ENCODE measurements around the gene TECPR2.
A peak's percentile ranks its signal among the peaks of the same experiment; 100 is the strongest.
"Not testable (repeated sequence)": the region's sequence is repeated elsewhere in the genome, so short reads cannot be mapped to it uniquely, and the experiment has no call there.

Gene TECPR2

GRCh38 chr14:102511538-102511937, 148.8 kb downstream of the TECPR2 start:
- DNase-seq = no peak

DNA sequence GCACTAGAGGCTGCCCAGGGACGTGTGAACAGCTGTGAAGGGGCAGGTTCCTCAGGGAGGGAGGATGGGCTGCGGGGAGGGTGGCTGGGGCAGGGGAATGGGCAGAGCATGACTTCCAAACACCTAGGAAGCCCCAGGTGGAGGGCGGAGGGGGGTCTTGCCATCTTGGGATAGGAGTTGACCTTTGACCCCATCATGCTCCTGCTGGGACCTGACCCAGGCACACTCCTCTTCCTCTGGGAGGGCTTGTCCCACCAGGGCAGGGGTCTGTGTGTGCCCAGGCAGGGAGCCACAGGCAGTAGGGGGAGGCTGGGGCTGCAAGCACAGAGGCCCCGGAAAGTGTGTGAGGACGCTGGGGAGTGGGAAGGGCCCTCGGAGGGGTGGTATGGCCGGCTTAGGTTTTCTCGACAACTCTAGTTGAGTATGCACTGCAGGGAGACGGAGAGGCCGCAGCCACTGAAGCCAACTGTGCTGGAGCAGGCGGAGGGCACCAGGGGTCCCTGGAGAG, 150.1 kb downstream of the TECPR2 start:
- DNase-seq = no peak

- no peak for DNase-seq
Measured at GRCh38 chr14:102513899-102514772, 151.4 kb downstream of the TECPR2 start.

DNA sequence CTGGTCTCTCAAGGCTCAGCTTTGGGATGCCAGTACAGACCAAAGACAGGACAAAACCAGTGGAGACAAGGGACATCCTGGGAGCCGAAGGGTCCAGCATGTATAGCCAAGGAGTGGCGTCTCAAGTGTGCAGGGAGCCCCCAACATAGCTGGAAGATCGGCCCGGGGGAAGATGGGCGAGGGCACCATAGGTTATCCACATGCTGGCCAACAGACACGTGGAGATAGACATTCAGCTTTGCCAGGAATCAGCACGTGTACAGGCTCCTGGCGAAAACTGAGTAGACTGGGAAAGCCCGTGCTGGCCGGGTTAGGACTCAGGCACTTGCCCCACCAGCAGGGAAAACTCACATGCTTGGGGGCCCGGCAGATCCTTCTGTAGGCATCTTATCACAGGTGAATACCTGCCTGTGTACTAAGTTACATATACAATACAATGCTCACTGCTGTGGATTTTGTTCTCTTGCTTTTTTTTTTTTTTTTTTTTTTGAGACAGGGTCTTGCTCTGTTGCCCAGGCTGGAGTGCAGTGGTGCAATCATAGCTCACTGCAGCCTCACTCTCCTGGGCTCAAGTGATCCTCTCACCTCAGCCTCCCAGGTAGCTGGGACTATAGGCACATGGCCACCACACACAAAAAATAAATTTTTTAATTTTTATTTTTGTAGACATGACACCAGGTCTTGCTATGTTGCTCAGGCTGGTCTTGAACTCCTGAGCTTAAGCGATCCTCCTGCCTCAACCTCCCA, 152.4 kb downstream of the TECPR2 start:
- no peak for DNase-seq

- peak in 3 of 4 experiments; percentile 40 to 63 (median 59) for DNase-seq
Measured at GRCh38 chr14:102516531-102517391, 154.0 kb downstream of the TECPR2 start.

DNA sequence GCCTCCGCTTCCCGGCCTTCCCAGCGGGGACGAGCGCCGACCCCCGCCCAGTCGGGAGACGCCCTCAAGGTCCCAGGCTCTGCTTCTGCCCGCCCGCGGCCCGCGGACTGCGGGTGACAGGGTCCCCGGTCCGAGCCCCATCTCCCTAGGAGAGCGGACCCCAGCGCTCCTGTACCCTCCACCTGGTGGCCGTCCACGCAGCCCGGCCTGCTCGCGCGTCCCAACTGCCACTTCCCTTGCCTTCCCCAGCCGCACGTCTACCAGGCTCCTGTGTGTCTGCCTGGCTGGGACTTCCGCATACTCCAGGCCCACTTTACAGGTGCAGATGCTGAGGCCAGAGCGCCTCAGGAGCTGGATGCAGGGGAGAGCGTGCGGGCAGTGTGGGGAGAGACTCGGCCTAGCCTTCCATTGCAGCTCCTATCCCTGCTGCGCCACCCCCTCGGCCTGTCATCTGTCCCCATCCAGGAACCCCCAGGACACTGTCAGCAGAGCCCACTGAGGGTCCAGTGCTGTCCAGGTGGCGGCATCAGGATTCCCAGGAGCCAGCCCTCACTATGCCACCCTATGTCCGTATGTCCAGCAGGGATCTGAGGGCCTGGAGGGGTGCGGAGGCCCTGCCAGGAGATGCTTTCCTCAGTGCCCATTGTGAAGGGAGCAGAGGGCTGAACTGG, 154.8 kb downstream of the TECPR2 start:
- no peak for DNase-seq

DNA sequence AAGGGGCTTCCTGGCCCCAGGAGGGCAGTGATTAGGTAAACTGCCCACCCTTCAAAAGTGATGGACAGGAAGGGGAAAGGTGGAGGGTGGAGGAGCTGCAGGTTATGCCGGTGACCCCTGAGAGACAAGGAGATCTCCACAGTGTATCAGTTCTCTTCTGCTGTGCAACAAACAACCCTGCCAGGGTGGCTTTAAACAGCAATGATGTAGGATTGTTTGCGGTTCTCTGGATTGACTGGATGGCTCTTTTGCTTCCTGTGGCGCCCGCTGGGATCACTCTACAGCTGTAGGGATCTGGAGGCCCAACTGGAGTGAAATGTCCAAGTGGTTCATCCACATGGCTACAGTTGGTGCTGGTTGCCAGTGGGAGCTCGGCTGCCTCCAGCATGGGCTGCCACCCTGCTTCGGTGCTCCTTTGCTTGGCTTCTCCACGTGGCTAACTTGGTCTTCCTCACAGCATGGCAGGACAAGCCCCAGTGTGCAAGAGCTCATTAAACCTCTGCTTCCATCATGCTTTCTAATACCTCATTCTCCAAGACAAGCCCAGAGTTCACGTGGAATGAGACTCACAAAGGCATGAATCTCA, 155.4 kb downstream of the TECPR2 start:
- DNase-seq = no peak

GRCh38 chr14:102519709-102520108, 157.0 kb downstream of the TECPR2 start:
- DNase-seq = not testable (repeated sequence)

DNA sequence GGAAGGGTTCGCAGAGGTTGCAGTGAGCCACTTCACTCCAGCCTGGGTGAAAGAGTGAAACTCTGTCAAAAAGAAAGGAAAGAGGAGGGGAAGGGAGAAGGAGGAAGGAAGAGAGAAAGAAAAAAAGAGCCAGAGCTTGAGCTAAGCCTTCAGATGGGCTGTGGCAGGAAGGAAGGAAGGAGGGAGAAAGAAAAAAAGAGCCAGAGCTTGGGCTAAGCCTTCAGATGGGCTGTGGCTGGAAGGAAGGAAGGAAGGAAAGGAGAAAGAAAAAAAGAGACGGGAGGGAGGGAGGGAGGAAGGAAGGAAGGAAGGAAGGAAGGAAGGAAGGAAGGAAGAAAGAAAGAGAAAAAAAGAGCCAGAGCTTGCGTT, 160.4 kb downstream of the TECPR2 start:
- DNase-seq = no peak

DNA sequence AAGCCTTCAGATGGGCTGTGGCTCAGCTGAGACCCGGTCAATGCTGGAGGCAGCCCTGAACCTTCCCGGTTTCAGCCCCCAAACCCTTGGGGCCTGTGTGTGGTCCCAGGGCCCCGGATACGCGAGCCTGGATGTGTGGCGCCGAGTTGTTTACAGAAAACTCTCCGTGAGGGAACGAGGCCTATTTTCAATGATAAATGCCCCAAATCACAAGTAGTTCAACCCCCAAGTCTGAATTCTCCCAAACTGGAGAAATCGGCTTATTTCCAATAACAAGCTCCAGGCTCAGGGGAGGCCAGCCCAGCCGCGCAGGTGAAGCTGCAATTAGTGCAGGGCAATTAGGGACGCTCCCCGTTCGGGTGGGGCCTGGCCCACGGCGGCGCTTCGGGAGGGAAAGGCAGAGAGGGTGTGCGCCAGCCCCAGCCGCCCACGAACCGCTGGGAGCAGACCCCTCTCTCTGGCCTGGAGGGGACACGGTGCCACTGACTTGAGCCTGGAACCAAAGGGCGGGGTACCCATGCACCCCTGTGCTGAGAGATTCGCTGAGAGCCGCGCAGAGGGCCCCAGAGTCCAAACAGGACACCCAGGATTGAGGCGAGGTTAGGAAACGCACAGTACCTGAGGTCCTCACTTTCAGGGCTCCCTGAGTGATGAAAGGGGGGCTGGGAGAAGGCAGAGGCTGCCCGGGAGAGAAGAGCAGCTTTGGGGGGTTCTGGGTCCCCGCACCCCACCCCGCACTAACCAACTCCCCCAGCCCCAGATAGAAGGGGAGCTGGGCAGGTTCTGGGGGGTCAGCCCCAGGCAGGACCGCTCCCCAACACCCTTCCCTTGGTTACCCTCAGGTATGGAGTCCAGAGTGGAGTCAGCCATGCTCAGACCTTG, 161.1 kb downstream of the TECPR2 start:
- DNase-seq = no peak

GRCh38 chr14:102524451-102525218, 161.9 kb downstream of the TECPR2 start:
- DNase-seq = peak; percentile 81 to 89 (median 86)

DNA sequence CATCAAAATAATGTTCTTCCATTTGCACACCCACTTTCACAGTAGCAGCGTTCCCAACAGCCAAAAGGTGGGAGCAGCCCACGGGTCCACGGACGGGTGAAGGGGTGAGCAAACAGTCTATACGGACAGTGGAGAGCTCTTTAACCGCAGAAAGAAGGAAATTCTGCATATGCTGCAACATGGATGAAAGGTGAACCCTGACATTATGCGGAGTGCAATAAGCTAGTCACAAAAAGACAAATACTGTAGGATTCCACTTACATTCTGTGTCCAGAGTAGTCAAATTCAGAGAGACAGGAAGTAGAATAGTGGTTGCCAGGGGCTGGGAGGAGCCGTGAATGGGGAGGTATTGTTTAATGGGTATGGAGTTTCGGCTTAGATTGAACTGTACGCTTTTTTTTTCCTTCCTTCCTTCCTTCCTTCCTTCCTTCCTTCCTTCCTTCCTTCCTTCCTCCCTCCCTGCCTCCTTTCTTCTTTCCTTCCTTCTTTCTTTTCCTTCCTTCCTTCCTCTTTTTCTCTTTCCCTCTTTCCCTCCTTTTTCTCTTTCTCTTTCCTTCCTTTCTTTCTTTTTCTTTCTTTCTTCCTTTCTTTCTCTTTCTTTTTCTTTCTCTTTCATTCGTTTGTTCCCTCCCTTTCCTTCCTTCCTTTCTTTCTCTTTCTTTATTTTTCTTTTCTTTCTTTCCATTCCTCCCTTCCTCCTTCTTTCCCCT, 162.6 kb downstream of the TECPR2 start:
- no peak for DNase-seq

GRCh38 chr14:102525929-102526497, 163.3 kb downstream of the TECPR2 start:
- DNase-seq = no peak

DNA sequence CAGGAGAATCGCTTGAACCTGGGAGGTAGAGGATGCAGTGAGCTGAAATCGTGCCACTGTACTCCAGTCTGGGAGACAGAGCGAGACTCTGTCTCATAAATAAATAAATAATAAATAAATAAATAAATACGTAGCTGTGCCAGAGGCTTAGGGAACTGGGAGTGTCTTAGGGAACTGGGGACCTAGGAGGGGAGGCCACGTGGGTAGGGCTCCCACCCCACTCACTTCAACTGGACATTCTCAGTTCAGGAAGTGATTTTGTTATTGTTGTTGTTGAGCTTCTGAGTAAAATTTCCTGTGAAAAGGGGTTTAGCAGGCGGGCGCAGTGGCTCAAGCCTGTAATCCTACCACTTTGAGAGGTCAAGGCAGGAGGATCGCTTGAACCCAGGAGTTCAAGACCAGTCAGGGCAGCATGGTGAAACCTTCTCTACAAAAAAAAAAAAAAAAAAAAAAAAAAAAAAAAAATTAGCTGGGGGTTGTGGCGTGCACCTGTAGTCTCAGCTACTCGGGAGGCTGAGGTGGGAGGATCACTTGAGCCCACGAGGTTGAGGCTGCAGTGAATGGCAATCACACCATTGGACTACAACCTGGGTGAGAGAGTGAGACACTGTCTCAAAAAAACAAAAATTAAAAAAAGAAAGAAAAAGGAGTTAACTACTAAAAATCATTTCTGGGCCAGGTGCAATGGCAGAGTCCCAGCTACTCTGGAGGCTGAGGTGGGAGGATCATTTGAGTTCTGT, 165.9 kb downstream of the TECPR2 start:
- no peak for DNase-seq

DNA sequence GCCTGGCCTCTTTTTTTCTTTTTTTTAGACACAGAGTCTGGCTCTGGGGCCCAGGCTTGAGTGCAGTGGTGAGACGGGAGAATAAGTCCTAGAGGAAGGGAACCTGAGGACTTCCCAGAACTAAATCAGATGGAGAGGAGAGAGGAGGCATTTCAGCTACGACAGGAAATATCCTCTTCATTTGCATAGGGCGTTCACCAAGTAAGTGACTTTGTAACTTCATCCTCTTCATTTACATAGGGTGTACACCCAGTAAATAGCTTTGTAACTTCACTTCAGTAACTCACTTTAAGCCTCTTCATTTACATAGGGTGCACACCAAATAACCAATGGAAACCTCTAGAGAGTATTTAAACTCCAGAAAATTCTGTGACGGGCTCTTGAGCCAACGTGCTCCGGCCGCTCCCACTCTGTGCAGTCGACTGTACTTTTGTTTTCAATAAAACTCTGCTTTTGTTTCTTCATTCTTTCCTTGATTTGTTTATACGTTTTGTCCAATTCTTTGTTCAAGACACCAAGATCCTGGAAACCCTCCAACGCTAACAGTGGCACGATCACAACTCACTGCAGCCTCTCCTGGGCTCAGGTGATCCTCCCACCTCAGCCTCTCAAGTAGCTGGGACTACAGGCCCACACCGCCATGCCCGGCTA, 168.2 kb downstream of the TECPR2 start:
- DNase-seq = no peak

- no peak for DNase-seq
Measured at GRCh38 chr14:102532204-102532658, 169.5 kb downstream of the TECPR2 start.

DNA sequence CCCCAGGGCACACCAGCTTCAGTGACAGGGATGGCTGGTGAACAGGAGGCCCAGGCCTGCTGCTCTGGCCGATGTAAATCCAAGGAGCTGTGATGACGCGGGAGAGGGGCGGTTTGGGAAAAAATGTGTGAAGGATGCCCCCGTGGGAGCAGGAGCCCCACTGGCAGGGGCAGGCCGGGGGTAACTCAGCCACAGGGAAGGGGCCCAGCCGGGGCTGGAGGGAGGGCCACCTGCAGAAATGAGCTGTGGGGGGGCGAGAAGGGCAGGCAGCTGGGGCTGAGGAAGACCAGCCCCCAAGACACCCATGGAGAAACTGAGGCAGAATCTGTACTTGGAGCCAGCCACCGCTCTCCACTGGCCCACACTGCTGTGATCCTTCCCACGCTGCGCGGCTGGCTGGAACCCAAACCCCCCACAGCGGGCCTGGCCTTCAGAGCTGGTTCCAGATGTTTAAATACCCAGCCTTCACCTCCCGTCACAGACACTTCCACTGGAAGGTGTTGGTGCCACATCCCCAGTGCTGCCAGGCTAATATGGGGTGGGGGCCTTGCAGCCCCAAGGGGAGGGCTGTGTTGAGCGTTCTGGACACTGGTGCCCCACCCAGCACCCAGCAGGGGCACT, 175.3 kb downstream of the TECPR2 start:
- no peak for DNase-seq

All from activated naive CD4-positive, alpha-beta T cell (primary cell).